GM21825 (cell line): ENCODE results near the gene ESR2.
A peak's percentile ranks its signal among the peaks of the same experiment; 100 is the strongest.
"Not testable (repeated sequence)": the region's sequence is repeated elsewhere in the genome, so short reads cannot be mapped to it uniquely, and the experiment has no call there.

Experiments used
- ATAC-seq: cut with Tn5 transposase; IDR thresholded peaks from one replicate; pipeline ENCODE4 v1.9.1; 2021; ENCODE audit warnings: mild to moderate bottlenecking, moderate library complexity; ENCODE audit not compliant: unreplicated experiment

The ESR2 gene

GRCh38 chr14:64225151-64225757 lies 68.9 kb downstream of the ESR2 start:
- ATAC-seq, result no peak

GRCh38 chr14:64221391-64222003 lies 72.7 kb downstream of the ESR2 start:
- ATAC-seq, result no peak

GRCh38 chr14:64220466-64220865 lies 73.7 kb downstream of the ESR2 start:
- no peak for ATAC-seq

GRCh38 chr14:64220056-64220455 lies 74.1 kb downstream of the ESR2 start:
- no peak for ATAC-seq

GRCh38 chr14:64218344-64219240 lies 75.6 kb downstream of the ESR2 start:
- ATAC-seq, result peak; percentile 55

GRCh38 chr14:64217834-64218233 lies 76.3 kb downstream of the ESR2 start:
- ATAC-seq, result no peak

- peak; percentile 51 for ATAC-seq
These were observed 76.9 kb downstream of the ESR2 start for GRCh38 chr14:64217308-64217707.

GRCh38 chr14:64215978-64216377 lies 78.2 kb downstream of the ESR2 start:
- ATAC-seq, result no peak

- ATAC-seq, result no peak
These were observed 78.9 kb downstream of the ESR2 start for GRCh38 chr14:64215274-64215673.

- ATAC-seq, result no peak
These were observed 80.2 kb downstream of the ESR2 start for GRCh38 chr14:64213853-64214570.

GRCh38 chr14:64213086-64213485 lies 81.1 kb downstream of the ESR2 start:
- ATAC-seq, result no peak

GRCh38 chr14:64212666-64213065 lies 81.5 kb downstream of the ESR2 start:
- no peak for ATAC-seq

GRCh38 chr14:64210912-64211311 lies 83.3 kb downstream of the ESR2 start:
- not testable (repeated sequence) for ATAC-seq

GRCh38 chr14:64210216-64210615 lies 84.0 kb downstream of the ESR2 start:
- ATAC-seq, result no peak

GRCh38 chr14:64209444-64210131 lies 84.6 kb downstream of the ESR2 start:
- peak; percentile 73 for ATAC-seq

GRCh38 chr14:64208981-64209380 lies 85.2 kb downstream of the ESR2 start:
- no peak for ATAC-seq

- no peak for ATAC-seq
These were observed 85.9 kb downstream of the ESR2 start for GRCh38 chr14:64208261-64208660.

GRCh38 chr14:64203366-64204006 lies 90.7 kb downstream of the ESR2 start:
- no peak for ATAC-seq

GRCh38 chr14:64202716-64203115 lies 91.5 kb downstream of the ESR2 start:
- ATAC-seq, result no peak

GRCh38 chr14:64201921-64202545 lies 92.1 kb downstream of the ESR2 start:
- no peak for ATAC-seq
